ENCODE data around the gene PXDN. TPM values are rescaled to one million over a fixed set of nuclear protein-coding genes. Genes with fewer than 3 reads are reported as not detected.

Gene PXDN
- total and polyA plus RNA-seq, 4 donors, result 42.8 to 69.7 (median 59.7) TPM

- DNase-seq (ENCODE audit: low read depth in 4 of 6, low spot score in 6 of 6), result no peak
- H3K4me1 ChIP-seq (ENCODE audit: control insufficient read depth, insufficient read depth, low read length), result peaks cover 20% of the 10 kb centered on the region
- peaks cover 3% of the 10 kb centered on the region for H3K27me3 ChIP-seq (ENCODE audit: control insufficient read depth, insufficient read depth, low read length)
- no peaks in the 10 kb centered on the region for H3K36me3 ChIP-seq (ENCODE audit: control insufficient read depth, insufficient read depth, low read length)
- no peak overlapping the region for H3K4me3 ChIP-seq (ENCODE audit: low read depth, low read length)
- WGBS (ENCODE audit: insufficient coverage), result 89% methylated on average over 10 of the region's 17 CpGs
- H3K9me3 ChIP-seq (ENCODE audit: control insufficient read depth, insufficient read depth, low read length), result peaks cover 2% of the 10 kb centered on the region
- H3K27ac ChIP-seq (ENCODE audit: low read depth, low read length), result no peak overlapping the region
These were observed 157.1 kb downstream of the PXDN start for GRCh38 chr2:1586923-1587840.

GRCh38 chr2:1586251-1586922, 157.9 kb downstream of the PXDN start:
- Histone ChIP-seq H3K36me3 (ENCODE audit: control insufficient read depth, insufficient read depth, low read length) (no peaks in the 10 kb centered on the region), H3K27me3 (ENCODE audit: control insufficient read depth, insufficient read depth, low read length) (peaks cover 1% of the 10 kb centered on the region), H3K9me3 (ENCODE audit: control insufficient read depth, insufficient read depth, low read length) (peaks cover 2% of the 10 kb centered on the region), H3K4me1 (ENCODE audit: control insufficient read depth, insufficient read depth, low read length) (peaks cover 12% of the 10 kb centered on the region), H3K27ac (ENCODE audit: low read depth, low read length) (no peak overlapping the region), H3K4me3 (ENCODE audit: low read depth, low read length) (no peak overlapping the region)
- WGBS (ENCODE audit: insufficient coverage), result 83% methylated on average over 12 of the region's 14 CpGs
- no peak for DNase-seq (ENCODE audit: low read depth in 4 of 6, low spot score in 6 of 6)

GRCh38 chr2:1585635-1586034, 158.7 kb downstream of the PXDN start:
- WGBS (ENCODE audit: insufficient coverage), result 95% methylated on average over 16 of the region's 17 CpGs
- no peak overlapping the region for H3K4me3 ChIP-seq (ENCODE audit: low read depth, low read length)
- no peak for DNase-seq (ENCODE audit: low read depth in 4 of 6, low spot score in 6 of 6)
- H3K27me3 ChIP-seq (ENCODE audit: control insufficient read depth, insufficient read depth, low read length), result no peaks in the 10 kb centered on the region
- H3K9me3 ChIP-seq (ENCODE audit: control insufficient read depth, insufficient read depth, low read length), result peaks cover 2% of the 10 kb centered on the region
- H3K4me1 ChIP-seq (ENCODE audit: control insufficient read depth, insufficient read depth, low read length), result peaks cover 4% of the 10 kb centered on the region
- H3K27ac ChIP-seq (ENCODE audit: low read depth, low read length), result no peak overlapping the region
- H3K36me3 ChIP-seq (ENCODE audit: control insufficient read depth, insufficient read depth, low read length), result no peaks in the 10 kb centered on the region

- H3K27ac ChIP-seq (ENCODE audit: low read depth, low read length), result no peak overlapping the region
- WGBS (ENCODE audit: insufficient coverage), result 84% methylated on average over 15 of the region's 18 CpGs
- H3K4me3 ChIP-seq (ENCODE audit: low read depth, low read length), result no peak overlapping the region
- H3K4me1 ChIP-seq (ENCODE audit: control insufficient read depth, insufficient read depth, low read length), result peaks cover 3% of the 10 kb centered on the region
- no peaks in the 10 kb centered on the region for H3K27me3 ChIP-seq (ENCODE audit: control insufficient read depth, insufficient read depth, low read length)
- DNase-seq (ENCODE audit: low read depth in 4 of 6, low spot score in 6 of 6), result no peak
- no peaks in the 10 kb centered on the region for H3K36me3 ChIP-seq (ENCODE audit: control insufficient read depth, insufficient read depth, low read length)
- H3K9me3 ChIP-seq (ENCODE audit: control insufficient read depth, insufficient read depth, low read length), result no peaks in the 10 kb centered on the region
These were observed 159.4 kb downstream of the PXDN start for GRCh38 chr2:1584691-1585485.

- Histone ChIP-seq H3K4me1 (ENCODE audit: control insufficient read depth, insufficient read depth, low read length) (peaks cover 3% of the 10 kb centered on the region), H3K36me3 (ENCODE audit: control insufficient read depth, insufficient read depth, low read length) (no peaks in the 10 kb centered on the region), H3K27me3 (ENCODE audit: control insufficient read depth, insufficient read depth, low read length) (no peaks in the 10 kb centered on the region), H3K27ac (ENCODE audit: low read depth, low read length) (no peak overlapping the region), H3K9me3 (ENCODE audit: control insufficient read depth, insufficient read depth, low read length) (no peaks in the 10 kb centered on the region), H3K4me3 (ENCODE audit: low read depth, low read length) (no peak overlapping the region)
- DNase-seq (ENCODE audit: low read depth in 4 of 6, low spot score in 6 of 6), result no peak
- WGBS (ENCODE audit: insufficient coverage), result 92% methylated on average over 19 of the region's 21 CpGs
These were observed 160.2 kb downstream of the PXDN start for GRCh38 chr2:1584051-1584531.

- no peaks in the 10 kb centered on the region for H3K9me3 ChIP-seq (ENCODE audit: control insufficient read depth, insufficient read depth, low read length)
- H3K27me3 ChIP-seq (ENCODE audit: control insufficient read depth, insufficient read depth, low read length), result no peaks in the 10 kb centered on the region
- no peak overlapping the region for H3K27ac ChIP-seq (ENCODE audit: low read depth, low read length)
- 90% methylated on average over 20 of the region's 22 CpGs for WGBS (ENCODE audit: insufficient coverage)
- H3K36me3 ChIP-seq (ENCODE audit: control insufficient read depth, insufficient read depth, low read length), result no peaks in the 10 kb centered on the region
- no peaks in the 10 kb centered on the region for H3K4me1 ChIP-seq (ENCODE audit: control insufficient read depth, insufficient read depth, low read length)
- no peak for DNase-seq (ENCODE audit: low read depth in 4 of 6, low spot score in 6 of 6)
- H3K4me3 ChIP-seq (ENCODE audit: low read depth, low read length), result no peak overlapping the region
These were observed 161.4 kb downstream of the PXDN start for GRCh38 chr2:1582891-1583341.

- no peak overlapping the region for H3K27ac ChIP-seq (ENCODE audit: low read depth, low read length)
- H3K4me3 ChIP-seq (ENCODE audit: low read depth, low read length), result no peak overlapping the region
- 88% methylated on average over 9 of the region's 10 CpGs for WGBS (ENCODE audit: insufficient coverage)
- H3K4me1 ChIP-seq (ENCODE audit: control insufficient read depth, insufficient read depth, low read length), result no peaks in the 10 kb centered on the region
- H3K36me3 ChIP-seq (ENCODE audit: control insufficient read depth, insufficient read depth, low read length), result no peaks in the 10 kb centered on the region
- no peak for DNase-seq (ENCODE audit: low read depth in 4 of 6, low spot score in 6 of 6)
- no peaks in the 10 kb centered on the region for H3K9me3 ChIP-seq (ENCODE audit: control insufficient read depth, insufficient read depth, low read length)
- H3K27me3 ChIP-seq (ENCODE audit: control insufficient read depth, insufficient read depth, low read length), result no peaks in the 10 kb centered on the region
These were observed 162.2 kb downstream of the PXDN start for GRCh38 chr2:1581965-1582625.

Measured in spinal cord (tissue), 10 donors.